LNCAP (cell line): ENCODE results near the gene ZNF616.

ENCODE experiments used
- TF ChIP-seq, protein P1 (sequence below): fragments of 450-650 bp; IDR thresholded peaks from 2 replicates; pipeline ENCODE4 v1.5.1; 2017; ENCODE audit warnings: mild to moderate bottlenecking

The ZNF616 gene

DNA sequence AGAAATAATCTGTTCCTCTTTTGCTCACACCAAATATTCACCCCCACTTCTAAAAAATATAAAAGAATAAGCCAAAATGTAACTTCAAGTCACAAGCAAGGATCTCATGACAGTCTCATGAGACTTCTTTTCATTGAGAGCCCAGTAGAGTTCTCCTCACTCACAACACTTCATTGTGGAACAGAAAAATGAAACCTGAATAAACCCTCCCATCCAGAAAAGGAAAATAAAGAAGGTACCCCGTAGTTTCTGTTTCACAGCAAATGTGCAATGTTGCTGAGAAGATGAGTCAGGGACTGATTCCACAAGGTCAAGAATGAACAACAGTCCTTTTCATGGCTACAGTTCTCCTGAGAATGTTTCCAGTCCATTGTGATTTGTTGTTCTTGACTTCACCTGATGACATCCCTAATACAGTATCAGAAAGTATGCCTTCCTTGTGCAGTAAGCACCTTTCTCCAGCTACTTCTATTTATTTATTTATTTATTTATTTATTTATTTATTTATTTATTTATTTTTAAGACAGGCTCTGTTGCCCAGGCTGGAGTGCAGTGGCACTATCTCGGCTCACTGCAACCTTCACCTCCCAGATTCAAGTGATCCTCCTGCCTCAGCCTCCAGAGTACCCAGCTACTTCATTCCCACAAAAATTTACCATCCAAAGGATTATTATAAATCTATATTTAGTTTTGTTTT is 37.7 kb downstream of the ZNF616 start:
- TF ChIP-seq, protein P1, sequence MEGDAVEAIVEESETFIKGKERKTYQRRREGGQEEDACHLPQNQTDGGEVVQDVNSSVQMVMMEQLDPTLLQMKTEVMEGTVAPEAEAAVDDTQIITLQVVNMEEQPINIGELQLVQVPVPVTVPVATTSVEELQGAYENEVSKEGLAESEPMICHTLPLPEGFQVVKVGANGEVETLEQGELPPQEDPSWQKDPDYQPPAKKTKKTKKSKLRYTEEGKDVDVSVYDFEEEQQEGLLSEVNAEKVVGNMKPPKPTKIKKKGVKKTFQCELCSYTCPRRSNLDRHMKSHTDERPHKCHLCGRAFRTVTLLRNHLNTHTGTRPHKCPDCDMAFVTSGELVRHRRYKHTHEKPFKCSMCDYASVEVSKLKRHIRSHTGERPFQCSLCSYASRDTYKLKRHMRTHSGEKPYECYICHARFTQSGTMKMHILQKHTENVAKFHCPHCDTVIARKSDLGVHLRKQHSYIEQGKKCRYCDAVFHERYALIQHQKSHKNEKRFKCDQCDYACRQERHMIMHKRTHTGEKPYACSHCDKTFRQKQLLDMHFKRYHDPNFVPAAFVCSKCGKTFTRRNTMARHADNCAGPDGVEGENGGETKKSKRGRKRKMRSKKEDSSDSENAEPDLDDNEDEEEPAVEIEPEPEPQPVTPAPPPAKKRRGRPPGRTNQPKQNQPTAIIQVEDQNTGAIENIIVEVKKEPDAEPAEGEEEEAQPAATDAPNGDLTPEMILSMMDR: no peak

DNA sequence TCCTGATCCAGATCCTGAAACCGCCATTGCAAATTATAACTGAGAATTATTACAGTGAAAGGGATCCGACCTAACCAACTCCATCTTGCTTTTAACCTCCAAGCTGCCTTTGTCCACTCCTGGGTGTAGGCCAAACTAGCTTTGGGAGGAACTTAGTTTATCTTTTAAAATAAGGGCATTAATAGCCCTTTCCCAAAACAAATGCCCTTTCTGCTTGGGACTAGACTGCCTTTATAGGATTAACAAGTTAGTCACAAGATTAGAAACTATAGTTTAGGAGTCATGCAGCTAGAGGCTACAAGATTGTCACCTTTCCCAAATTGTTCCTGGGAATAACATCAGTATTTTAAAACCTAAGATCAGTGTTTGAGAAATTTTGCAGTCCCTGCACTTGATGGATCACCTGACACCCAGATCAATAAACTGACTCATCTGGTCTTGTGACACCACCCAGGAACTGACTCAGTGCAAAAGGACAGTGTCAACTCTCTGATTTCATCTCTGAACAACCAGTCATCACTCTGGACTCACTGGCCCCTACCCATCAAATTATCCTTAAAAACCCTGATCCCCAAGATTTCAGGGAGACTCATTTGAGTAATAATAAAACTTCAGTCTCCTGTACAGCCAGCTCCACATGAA is 40.1 kb downstream of the ZNF616 start:
- TF ChIP-seq, protein P1: no peak

DNA sequence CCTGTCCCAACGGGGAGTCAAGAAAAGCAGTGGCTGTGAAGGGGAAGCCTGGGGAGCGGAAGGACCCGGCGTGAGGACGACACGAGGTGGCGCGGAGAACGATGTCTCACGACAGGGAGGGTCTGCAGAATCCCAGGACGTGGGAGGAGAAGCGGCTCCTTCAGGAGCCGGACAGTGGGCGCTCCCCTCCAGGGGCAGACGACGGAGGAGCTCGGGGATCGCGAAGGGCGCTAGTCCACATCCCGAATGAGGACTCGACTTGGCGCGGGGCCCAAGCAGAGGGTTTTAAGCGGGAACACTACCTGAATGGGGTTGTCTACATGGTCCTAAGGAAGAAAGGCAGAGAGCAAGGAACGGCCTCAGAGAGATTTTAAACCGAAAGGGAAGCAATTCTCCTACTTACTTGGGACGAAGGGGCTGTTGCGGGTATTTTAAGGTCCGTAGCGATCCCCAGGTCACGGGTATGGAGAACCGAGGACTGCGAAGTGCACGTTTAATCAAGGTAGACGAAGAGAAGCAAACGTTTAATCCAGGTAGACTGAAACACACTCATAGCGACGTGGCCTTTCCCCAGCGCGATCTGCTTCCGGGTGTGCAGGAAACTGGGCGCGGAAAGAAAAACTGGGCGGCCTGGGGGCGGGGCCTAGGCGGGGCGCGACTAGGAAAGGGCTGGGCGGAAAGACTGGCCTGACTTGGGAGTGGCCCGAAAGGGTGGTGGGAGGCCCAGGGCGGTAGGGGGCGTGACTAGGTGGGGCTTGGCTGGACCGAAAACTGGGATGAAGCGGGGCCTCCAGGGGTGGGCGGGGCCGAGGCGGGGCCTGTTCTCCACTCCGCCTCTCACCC is 44.3 kb downstream of the ZNF616 start, which contains the start of gene ZNF841:
TSS of gene ZNF841 (minus strand) at position 594 of the 843 bp plus-strand sequence. CDS start 10,964 bp downstream, outside the sequence.
- TF ChIP-seq, protein P1: no peak

DNA sequence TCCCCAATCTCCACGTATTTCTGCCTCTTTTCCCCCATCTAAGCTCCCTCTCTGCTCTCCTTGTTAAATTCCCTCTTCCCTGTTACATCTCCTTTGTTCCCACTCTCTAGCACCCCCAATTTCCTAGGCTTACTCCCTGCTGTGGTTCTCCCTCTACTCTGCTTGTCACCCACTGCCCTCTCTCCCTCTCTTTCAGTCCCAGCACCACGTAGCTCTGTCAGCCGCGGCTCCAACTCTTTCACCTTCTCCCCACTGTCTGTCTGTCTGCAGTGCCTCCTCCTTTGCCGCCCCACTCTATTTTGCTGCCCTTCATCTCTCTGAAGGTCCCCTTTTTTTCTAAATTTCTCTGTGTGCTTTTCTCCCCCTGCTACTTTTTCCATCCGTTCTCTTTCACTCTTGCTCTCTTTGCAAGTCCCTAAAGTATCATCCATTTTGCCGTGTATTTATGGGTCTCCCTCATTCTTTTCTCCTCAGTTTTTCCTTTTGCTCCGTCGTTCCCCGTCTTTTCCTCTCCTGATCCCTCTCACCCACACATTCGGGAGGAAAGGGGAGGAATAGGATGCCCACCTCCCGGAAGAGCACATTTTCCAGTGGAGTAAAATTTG is 45.1 kb downstream of the ZNF616 start:
- TF ChIP-seq, protein P1: no peak

DNA sequence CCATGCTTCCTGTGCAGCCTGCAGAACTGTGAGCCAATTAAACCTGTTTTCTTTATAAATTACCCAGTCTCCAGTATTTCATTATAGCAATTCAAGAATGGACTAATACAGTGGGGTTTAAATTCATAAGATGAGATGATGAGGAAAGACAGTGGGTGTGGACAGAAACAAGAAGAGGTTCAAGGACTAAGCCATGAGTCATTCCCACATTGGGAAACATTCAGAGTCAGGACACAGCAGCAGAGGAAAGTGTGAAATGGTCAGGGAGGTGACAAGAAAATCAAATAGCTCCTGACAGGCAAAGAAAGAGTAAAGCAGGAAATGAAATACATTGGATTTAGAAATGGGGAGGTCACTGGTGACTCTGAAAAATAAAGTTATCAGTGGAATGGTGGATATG is 53.3 kb downstream of the ZNF616 start:
- TF ChIP-seq, protein P1: no peak

DNA sequence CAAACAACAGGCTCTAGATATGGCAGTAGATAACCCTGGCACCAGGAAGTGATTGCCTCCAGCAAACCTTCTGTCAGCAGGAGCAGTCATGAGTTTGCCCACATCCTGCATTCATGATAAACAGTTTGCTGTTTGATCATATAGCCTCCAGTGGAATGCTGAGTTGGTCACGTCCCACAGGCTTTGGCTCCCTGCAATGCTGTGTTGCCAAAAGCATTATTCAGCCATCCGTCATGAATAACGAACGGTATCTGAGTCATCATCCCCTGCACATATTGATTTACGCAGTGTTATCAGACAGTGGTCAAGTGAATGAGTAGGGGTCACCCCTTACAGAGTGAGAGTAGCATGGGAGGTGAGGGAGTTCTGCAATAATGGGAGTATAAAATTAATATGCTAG is 69.2 kb downstream of the ZNF616 start:
- TF ChIP-seq, protein P1: no peak

DNA sequence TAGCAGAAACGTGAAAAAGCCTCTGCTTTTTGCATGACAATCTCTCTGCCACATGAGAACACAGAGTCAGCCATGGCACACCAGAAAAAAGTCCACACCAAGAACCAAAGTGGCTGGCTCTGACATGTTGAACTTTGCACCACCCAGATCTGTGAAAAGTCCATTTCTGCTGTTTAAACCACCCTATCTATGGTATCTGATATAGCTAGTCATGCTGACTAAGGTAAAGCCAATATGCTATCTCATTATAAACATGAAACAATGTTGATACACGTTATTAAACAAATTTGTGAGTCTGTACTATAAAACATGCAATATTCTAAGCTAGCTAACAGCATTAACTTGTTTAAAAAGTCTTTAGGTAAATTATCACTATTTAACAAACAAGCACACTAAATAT is 70.1 kb downstream of the ZNF616 start:
- TF ChIP-seq, protein P1: no peak
